Measurements from ENCODE around the gene JUN. TPM values are rescaled to one million over a fixed set of nuclear protein-coding genes. Genes with fewer than 3 reads are reported as not detected.

Gene JUN
- total and polyA plus RNA-seq, 2 of the 13 experiments (the other 11 are each of a cell fraction or from before 2014, with no cell fraction given) = 18.2 to 22.3 TPM

GRCh38 chr1:58763214-58763613 is 20.6 kb downstream of the JUN start (continued):
- TF ChIP-seq ZNF484 (CRISPR knock-in tag; IDR thresholded peaks at IDR 0.05; ENCODE audit: borderline replicate concordance, low read depth) (no peak), NPAS2 (CRISPR knock-in tag; IDR thresholded peaks at IDR 0.05; ENCODE audit: borderline replicate concordance) (no peak), ZSCAN29 (CRISPR knock-in tag; conservative IDR thresholded peaks at IDR 0.05) (no peak), RBM22 (optimal IDR thresholded peaks at IDR 0.05; ENCODE audit: low read length) (no peak), PHF21A (CRISPR knock-in tag; IDR thresholded peaks at IDR 0.05) (no peak), NFIB (CRISPR knock-in tag; IDR thresholded peaks at IDR 0.05; ENCODE audit: borderline replicate concordance) (no peak), ZNF138 (CRISPR knock-in tag; IDR thresholded peaks at IDR 0.05; ENCODE audit: low read depth) (no peak), RFX3 (CRISPR knock-in tag; IDR thresholded peaks at IDR 0.05) (no peak), SAFB2 (CRISPR knock-in tag; IDR thresholded peaks at IDR 0.05; ENCODE audit: borderline replicate concordance, low read depth) (no peak), ARNT2 (CRISPR knock-in tag; IDR thresholded peaks at IDR 0.05; ENCODE audit: low read depth) (no peak), TEAD2 (CRISPR knock-in tag; IDR thresholded peaks at IDR 0.05) (no peak), HIVEP1 (CRISPR knock-in tag; IDR thresholded peaks at IDR 0.05) (no peak), ZBTB8A (CRISPR knock-in tag; IDR thresholded peaks at IDR 0.05; ENCODE audit: borderline replicate concordance, low read depth) (no peak), TAF15 (IDR thresholded peaks at IDR 0.05; ENCODE audit: low read depth, low read length, poor library complexity, severe bottlenecking) (no peak), ZNF367 (CRISPR knock-in tag; IDR thresholded peaks at IDR 0.05; ENCODE audit: borderline replicate concordance) (no peak)
- TF ChIP-seq, protein P1, sequence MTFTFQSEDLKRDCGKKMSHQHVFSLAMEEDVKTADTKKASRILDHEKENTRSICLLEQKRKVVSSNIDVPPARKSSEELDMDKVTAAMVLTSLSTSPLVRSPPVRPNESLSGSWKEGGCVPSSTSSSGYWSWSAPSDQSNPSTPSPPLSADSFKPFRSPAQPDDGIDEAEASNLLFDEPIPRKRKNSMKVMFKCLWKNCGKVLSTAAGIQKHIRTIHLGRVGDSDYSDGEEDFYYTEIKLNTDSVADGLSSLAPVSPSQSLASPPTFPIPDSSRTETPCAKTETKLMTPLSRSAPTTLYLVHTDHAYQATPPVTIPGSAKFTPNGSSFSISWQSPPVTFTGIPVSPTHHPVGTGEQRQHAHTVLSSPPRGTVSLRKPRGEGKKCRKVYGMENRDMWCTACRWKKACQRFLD (CRISPR knock-in tag; IDR thresholded peaks at IDR 0.05; ENCODE audit: borderline replicate concordance) = no peak
- TF ChIP-seq, protein P2, sequence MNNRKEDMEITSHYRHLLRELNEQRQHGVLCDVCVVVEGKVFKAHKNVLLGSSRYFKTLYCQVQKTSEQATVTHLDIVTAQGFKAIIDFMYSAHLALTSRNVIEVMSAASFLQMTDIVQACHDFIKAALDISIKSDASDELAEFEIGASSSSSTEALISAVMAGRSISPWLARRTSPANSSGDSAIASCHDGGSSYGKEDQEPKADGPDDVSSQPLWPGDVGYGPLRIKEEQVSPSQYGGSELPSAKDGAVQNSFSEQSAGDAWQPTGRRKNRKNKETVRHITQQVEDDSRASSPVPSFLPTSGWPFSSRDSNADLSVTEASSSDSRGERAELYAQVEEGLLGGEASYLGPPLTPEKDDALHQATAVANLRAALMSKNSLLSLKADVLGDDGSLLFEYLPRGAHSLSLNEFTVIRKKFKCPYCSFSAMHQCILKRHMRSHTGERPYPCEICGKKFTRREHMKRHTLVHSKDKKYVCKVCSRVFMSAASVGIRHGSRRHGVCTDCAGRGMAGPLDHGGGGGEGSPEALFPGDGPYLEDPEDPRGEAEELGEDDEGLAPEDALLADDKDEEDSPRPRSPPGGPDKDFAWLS (CRISPR knock-in tag; IDR thresholded peaks at IDR 0.05; ENCODE audit: borderline replicate concordance) = no peak
- TF ChIP-seq, protein P3, sequence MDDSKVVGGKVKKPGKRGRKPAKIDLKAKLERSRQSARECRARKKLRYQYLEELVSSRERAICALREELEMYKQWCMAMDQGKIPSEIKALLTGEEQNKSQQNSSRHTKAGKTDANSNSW (CRISPR knock-in tag; IDR thresholded peaks at IDR 0.05; ENCODE audit: borderline replicate concordance) = no peak
- TF ChIP-seq, protein P4, sequence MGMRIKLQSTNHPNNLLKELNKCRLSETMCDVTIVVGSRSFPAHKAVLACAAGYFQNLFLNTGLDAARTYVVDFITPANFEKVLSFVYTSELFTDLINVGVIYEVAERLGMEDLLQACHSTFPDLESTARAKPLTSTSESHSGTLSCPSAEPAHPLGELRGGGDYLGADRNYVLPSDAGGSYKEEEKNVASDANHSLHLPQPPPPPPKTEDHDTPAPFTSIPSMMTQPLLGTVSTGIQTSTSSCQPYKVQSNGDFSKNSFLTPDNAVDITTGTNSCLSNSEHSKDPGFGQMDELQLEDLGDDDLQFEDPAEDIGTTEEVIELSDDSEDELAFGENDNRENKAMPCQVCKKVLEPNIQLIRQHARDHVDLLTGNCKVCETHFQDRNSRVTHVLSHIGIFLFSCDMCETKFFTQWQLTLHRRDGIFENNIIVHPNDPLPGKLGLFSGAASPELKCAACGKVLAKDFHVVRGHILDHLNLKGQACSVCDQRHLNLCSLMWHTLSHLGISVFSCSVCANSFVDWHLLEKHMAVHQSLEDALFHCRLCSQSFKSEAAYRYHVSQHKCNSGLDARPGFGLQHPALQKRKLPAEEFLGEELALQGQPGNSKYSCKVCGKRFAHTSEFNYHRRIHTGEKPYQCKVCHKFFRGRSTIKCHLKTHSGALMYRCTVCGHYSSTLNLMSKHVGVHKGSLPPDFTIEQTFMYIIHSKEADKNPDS (CRISPR knock-in tag; IDR thresholded peaks at IDR 0.05) = no peak
- TF ChIP-seq, protein P5, sequence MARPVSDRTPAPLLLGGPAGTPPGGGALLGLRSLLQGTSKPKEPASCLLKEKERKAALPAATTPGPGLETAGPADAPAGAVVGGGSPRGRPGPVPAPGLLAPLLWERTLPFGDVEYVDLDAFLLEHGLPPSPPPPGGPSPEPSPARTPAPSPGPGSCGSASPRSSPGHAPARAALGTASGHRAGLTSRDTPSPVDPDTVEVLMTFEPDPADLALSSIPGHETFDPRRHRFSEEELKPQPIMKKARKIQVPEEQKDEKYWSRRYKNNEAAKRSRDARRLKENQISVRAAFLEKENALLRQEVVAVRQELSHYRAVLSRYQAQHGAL (CRISPR knock-in tag; IDR thresholded peaks at IDR 0.05; ENCODE audit: not compliant biosample characterization) = no peak
- TF ChIP-seq, protein P6, sequence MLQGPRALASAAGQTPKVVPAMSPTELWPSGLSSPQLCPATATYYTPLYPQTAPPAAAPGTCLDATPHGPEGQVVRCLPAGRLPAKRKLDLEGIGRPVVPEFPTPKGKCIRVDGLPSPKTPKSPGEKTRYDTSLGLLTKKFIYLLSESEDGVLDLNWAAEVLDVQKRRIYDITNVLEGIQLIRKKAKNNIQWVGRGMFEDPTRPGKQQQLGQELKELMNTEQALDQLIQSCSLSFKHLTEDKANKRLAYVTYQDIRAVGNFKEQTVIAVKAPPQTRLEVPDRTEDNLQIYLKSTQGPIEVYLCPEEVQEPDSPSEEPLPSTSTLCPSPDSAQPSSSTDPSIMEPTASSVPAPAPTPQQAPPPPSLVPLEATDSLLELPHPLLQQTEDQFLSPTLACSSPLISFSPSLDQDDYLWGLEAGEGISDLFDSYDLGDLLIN (CRISPR knock-in tag; IDR thresholded peaks at IDR 0.05; ENCODE audit: borderline replicate concordance) = no peak

Measured in HepG2 (cell line).